ENCODE data around the gene LYPD1.

LYPD1 gene

GRCh38 chr2:132668189-132668823 is 1.7 kb downstream of the LYPD1 start:
- no peak for FAIRE-seq

GRCh38 chr2:132667706-132668105 is 2.3 kb downstream of the LYPD1 start:
- FAIRE-seq: no peak

- FAIRE-seq: no peak
These were observed 4.4 kb downstream of the LYPD1 start for GRCh38 chr2:132665401-132666140.

GRCh38 chr2:132664096-132664495 is 5.9 kb downstream of the LYPD1 start:
- FAIRE-seq: no peak

GRCh38 chr2:132662732-132663131 is 7.3 kb downstream of the LYPD1 start:
- peak; percentile 93 for FAIRE-seq

GRCh38 chr2:132659331-132659730 is 10.7 kb downstream of the LYPD1 start:
- FAIRE-seq: no peak

- no peak for FAIRE-seq
These were observed 13.6 kb downstream of the LYPD1 start for GRCh38 chr2:132656266-132656975.

GRCh38 chr2:132654968-132655367 is 15.0 kb downstream of the LYPD1 start:
- no peak for FAIRE-seq

GRCh38 chr2:132654335-132654734 is 15.7 kb downstream of the LYPD1 start:
- no peak for FAIRE-seq

- FAIRE-seq: no peak
These were observed 17.5 kb downstream of the LYPD1 start for GRCh38 chr2:132652474-132652873.

GRCh38 chr2:132651115-132652045 is 18.6 kb downstream of the LYPD1 start:
- FAIRE-seq: no peak

- FAIRE-seq: no peak
These were observed 23.4 kb downstream of the LYPD1 start for GRCh38 chr2:132646540-132647108.

GRCh38 chr2:132645722-132646539 is 24.1 kb downstream of the LYPD1 start:
- FAIRE-seq: no peak

GRCh38 chr2:132645176-132645575 is 24.8 kb downstream of the LYPD1 start:
- FAIRE-seq: no peak

GRCh38 chr2:132642415-132642814 is 27.6 kb downstream of the LYPD1 start:
- FAIRE-seq: no peak

- no peak for FAIRE-seq
These were observed 28.2 kb downstream of the LYPD1 start for GRCh38 chr2:132641819-132642218.

GRCh38 chr2:132640116-132640515 is 29.9 kb downstream of the LYPD1 start:
- no peak for FAIRE-seq

- no peak for FAIRE-seq
These were observed 31.5 kb downstream of the LYPD1 start for GRCh38 chr2:132638313-132639040.

GRCh38 chr2:132636346-132636745 is 33.7 kb downstream of the LYPD1 start:
- FAIRE-seq: no peak

GRCh38 chr2:132633635-132634034 is 36.4 kb downstream of the LYPD1 start:
- no peak for FAIRE-seq

Measured in endometrium (tissue), 2 donors.